IgD-negative memory B cell (primary cell): ENCODE results near the gene GBX1. TPM values are rescaled to one million over a fixed set of nuclear protein-coding genes. Genes with fewer than 3 reads are reported as not detected.

Source experiments
- H3K27ac Mint-ChIP-seq, 3 donors: one replicate each; pipeline ENCODE4 v1.8.0; 2020 to 2022; ENCODE audit warnings: mild to moderate bottlenecking in 3 of 3, mixed read lengths in 3 of 3, moderate library complexity in 1 of 3
- H3K27me3 Mint-ChIP-seq: one replicate; pipeline ENCODE4 v1.8.0; 2021; ENCODE audit warnings: mixed read lengths
- H3K36me3 Mint-ChIP-seq: one replicate; pipeline ENCODE4 v1.8.0; 2020; ENCODE audit warnings: mild to moderate bottlenecking, mixed read lengths
- H3K4me1 Mint-ChIP-seq, 3 donors: one replicate each; pipeline ENCODE4 v1.8.0; 2020 to 2022; ENCODE audit warnings: mixed read lengths in 3 of 3, mild to moderate bottlenecking in 1 of 3
- H3K4me3 Mint-ChIP-seq, 4 donors: one replicate each; pipeline ENCODE4 v1.8.0; 2020 to 2022; ENCODE audit warnings: mild to moderate bottlenecking in 4 of 4, mixed read lengths in 4 of 4, moderate library complexity in 3 of 4
- H3K9me3 Mint-ChIP-seq, 3 donors: one replicate each; pipeline ENCODE4 v1.8.0; 2020 to 2021; ENCODE audit warnings: mixed read lengths in 3 of 3, mild to moderate bottlenecking in 1 of 3
- polyA plus RNA-seq: library from polyadenylated mRNA; unstranded; fragments of 300-500 nt; fragmentation: Illumina TruSeq; gene quantifications from one replicate; pipeline ENCODE4 v1.2.3, GENCODE V29; 2021

GBX1 gene
- polyA plus RNA-seq, 1 donor from 2014 or later, result not detected

- Mint-ChIP-seq H3K4me3 (no peak overlapping the region), H3K4me1 (no peaks in the 10 kb centered on the region), H3K27me3 (no peaks in the 10 kb centered on the region), H3K9me3 (no peaks in the 10 kb centered on the region), H3K27ac (no peak overlapping the region), H3K36me3 (peaks cover 2% of the 10 kb centered on the region)
Measured at GRCh38 chr7:151100921-151101320, 66.6 kb downstream of the GBX1 start.

DNA sequence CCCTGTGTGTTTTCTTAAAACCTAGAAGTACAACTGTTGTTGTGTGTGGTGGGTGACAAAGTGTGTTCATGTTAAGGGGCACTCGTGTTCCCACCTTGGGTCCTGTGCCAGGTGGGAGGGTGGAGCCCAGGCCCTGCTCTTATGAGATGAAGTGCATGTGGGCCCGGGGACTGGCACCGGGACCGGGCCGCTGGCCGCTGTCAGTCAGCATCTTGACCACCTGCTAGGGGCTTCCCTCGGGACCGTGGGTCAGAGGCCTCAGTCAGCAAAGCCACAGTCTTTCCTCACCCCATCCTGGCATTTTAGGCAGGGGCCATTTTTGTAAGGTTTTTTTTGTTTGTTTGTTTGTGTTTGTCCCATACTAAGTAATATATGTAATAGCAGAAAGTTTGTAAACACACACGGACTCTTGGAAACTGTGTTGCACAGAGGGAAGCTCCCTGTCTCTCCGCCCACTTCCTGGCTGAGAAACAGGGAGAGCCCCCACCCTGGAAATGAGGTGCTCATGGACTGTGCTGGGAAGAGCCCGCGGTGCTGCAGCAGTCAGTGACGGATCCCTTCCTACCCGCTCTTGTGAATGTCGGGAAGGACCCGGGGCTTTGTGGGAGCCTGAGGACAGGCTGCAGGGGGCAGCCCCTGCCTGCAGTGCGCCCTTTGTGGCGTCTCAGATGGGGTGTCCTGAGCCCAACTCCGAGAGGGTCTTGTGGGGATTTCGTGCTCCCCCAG lies 67.8 kb downstream of the GBX1 start:
- Mint-ChIP-seq H3K4me3 (peak overlapping the region in 1 of 4 donors; percentile 63), H3K36me3 (no peaks in the 10 kb centered on the region), H3K27ac (no peak overlapping the region), H3K27me3 (no peaks in the 10 kb centered on the region), H3K9me3 (no peaks in the 10 kb centered on the region), H3K4me1 (no peaks in the 10 kb centered on the region)

Other genes with a start within 250 kb of the GBX1 start
- gene KCNH2, start 189.4 kb downstream of the GBX1 start, polyA plus RNA-seq, result 2.5 TPM
- gene NOS3, start 176.7 kb downstream of the GBX1 start, polyA plus RNA-seq, result 2.0 TPM
- 11.2 TPM for gene ATG9B, start 143.2 kb downstream of the GBX1 start, polyA plus RNA-seq
- 21.6 TPM for gene ABCB8, start 139.2 kb downstream of the GBX1 start, polyA plus RNA-seq
- gene ASIC3, start 119.2 kb downstream of the GBX1 start, polyA plus RNA-seq, result not detected
- 11.4 TPM for gene CDK5, start 109.8 kb downstream of the GBX1 start, polyA plus RNA-seq
- 17.8 TPM for gene SLC4A2, start 108.1 kb downstream of the GBX1 start, polyA plus RNA-seq
- 55.4 TPM for gene FASTK, start 86.9 kb downstream of the GBX1 start, polyA plus RNA-seq
- gene TMUB1, start 84.2 kb downstream of the GBX1 start, polyA plus RNA-seq, result 72.6 TPM
- gene AGAP3, start 81.2 kb downstream of the GBX1 start, polyA plus RNA-seq, result 3.5 TPM
- gene ASB10, start 19.6 kb upstream of the GBX1 start, polyA plus RNA-seq, result not detected
- not detected for gene H2BK1, start 42.8 kb upstream of the GBX1 start, polyA plus RNA-seq
- gene ABCF2, start 59.5 kb upstream of the GBX1 start, polyA plus RNA-seq, result 34.2 TPM
- gene CHPF2, start 64.8 kb upstream of the GBX1 start, polyA plus RNA-seq, result 25.4 TPM
- gene SMARCD3, start 81.0 kb upstream of the GBX1 start, polyA plus RNA-seq, result 1.1 TPM
- 82.8 TPM for gene NUB1, start 174.1 kb upstream of the GBX1 start, polyA plus RNA-seq
- gene WDR86, start 242.3 kb upstream of the GBX1 start, polyA plus RNA-seq, result 0.54 TPM